ENCODE measurements around the gene CHPF.

DNA sequence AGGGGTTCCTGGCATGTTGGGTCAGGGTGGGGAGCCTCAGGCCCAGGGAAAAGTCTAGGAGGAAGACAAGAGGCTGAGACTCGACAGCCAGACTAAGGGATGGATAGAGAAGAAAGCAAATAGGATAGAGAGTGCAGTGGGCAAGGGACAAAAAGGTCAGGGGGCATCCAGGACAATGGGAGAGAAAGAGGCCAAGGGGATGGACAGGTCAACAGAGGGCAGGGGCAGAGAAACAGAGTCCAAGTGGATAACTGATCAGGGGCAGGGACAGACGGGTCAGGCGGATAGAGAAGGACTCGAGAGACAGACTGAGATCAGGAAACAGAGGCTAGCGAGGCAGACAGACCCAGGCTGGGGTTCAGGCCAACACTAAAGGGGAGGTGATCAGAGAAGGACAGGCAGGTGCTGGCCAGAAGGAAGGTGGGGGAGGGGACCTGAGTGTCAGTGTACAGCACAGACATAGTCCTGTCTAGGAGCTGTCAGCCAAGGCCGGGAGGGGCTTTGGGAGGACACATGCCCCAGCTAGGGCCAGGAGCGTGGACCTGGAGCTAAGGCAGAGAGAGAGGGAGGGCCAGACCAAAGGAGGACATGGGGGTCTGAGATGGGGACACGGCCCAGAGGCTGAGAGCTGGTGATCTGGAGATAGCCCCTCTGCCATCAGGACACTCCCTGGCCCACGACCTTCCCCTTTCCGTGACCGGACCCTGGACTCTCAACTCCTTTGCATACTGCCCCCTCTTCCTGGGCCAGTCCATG, 17.1 kb downstream of the CHPF start:
- TF ChIP-seq, protein P1, sequence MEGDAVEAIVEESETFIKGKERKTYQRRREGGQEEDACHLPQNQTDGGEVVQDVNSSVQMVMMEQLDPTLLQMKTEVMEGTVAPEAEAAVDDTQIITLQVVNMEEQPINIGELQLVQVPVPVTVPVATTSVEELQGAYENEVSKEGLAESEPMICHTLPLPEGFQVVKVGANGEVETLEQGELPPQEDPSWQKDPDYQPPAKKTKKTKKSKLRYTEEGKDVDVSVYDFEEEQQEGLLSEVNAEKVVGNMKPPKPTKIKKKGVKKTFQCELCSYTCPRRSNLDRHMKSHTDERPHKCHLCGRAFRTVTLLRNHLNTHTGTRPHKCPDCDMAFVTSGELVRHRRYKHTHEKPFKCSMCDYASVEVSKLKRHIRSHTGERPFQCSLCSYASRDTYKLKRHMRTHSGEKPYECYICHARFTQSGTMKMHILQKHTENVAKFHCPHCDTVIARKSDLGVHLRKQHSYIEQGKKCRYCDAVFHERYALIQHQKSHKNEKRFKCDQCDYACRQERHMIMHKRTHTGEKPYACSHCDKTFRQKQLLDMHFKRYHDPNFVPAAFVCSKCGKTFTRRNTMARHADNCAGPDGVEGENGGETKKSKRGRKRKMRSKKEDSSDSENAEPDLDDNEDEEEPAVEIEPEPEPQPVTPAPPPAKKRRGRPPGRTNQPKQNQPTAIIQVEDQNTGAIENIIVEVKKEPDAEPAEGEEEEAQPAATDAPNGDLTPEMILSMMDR (conservative IDR thresholded peaks at IDR 0.05), result no peak
- TF ChIP-seq EZH2 (IDR thresholded peaks at IDR 0.05; ENCODE audit: low read depth), result no peak
